Activated CD4-positive, alpha-beta memory T cell treated with anti-CD3 and anti-CD28 coated beads, Interleukin-2, amount 10 ng/mL, durations not matched to agents 7 days and 5 days (primary cell): ENCODE results near the gene SLC46A2. TPM values are rescaled to one million over a fixed set of nuclear protein-coding genes. Genes with fewer than 3 reads are reported as not detected.

ENCODE experiments used
- CTCF ChIA-PET: fragments of 350-600 bp; sonication (Branson Sonifier 250); formaldehyde crosslinking; loops from one replicate; lab custom pipeline; 2021; ENCODE audit warnings: antibody characterized with exemption, inconsistent platforms; lab: Charles Lee
- POLR2A ChIA-PET: fragments of 350-600 bp; sonication (Branson Sonifier 250); formaldehyde crosslinking; loops from one replicate; lab custom pipeline; 2021; ENCODE audit warnings: antibody characterized with exemption; lab: Charles Lee
- DNase-seq: peaks from one replicate; pipeline ENCODE4 v3.0.0-alpha.2; 2020
- H3K27ac Mint-ChIP-seq: one replicate; pipeline ENCODE4 v1.8.0; 2021; ENCODE audit warnings: mild to moderate bottlenecking, mixed read lengths
- H3K27me3 Mint-ChIP-seq: one replicate; pipeline ENCODE4 v1.8.0; 2021; ENCODE audit warnings: mixed read lengths
- H3K36me3 Mint-ChIP-seq: one replicate; pipeline ENCODE4 v1.8.0; 2021; ENCODE audit warnings: low read depth, mixed read lengths
- H3K4me1 Mint-ChIP-seq: one replicate; pipeline ENCODE4 v1.8.0; 2021; ENCODE audit warnings: mixed read lengths
- H3K4me3 Mint-ChIP-seq: one replicate; pipeline ENCODE4 v1.8.0; 2021; ENCODE audit warnings: mild to moderate bottlenecking, mixed read lengths
- H3K9me3 Mint-ChIP-seq: one replicate; pipeline ENCODE4 v1.8.0; 2021; ENCODE audit warnings: mixed read lengths
- total RNA-seq, 2 experiments: library from RNA; stranded (reverse); gene quantifications; one replicate each; pipeline ENCODE4 v1.2.3, GENCODE V29; 2021

Gene SLC46A2
- total RNA-seq, 2 experiments from 2014 or later, result not detected

DNA sequence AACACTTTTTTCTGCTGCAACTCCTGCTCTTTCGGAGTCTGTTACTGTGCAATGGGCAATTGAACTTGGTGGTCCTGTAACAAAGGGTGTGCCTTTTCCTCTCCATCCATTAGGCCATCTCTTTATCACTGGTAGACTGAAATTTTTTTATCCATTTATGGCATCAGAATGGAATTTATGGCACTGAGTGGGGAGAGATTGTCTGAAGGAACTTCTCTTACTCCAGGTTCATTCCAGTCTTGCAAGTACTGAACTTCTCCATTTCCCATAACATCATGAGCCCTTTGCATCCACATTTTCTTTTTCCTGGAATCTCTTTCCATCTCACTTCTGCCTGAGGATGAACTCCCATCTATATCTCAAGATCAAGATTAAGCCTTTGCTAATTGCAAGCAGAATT, 10.0 kb downstream of the SLC46A2 start:
- no peaks in the 10 kb centered on the region for H3K27me3 Mint-ChIP-seq
- no peak for DNase-seq
- peaks cover 7% of the 10 kb centered on the region for H3K36me3 Mint-ChIP-seq
- H3K4me3 Mint-ChIP-seq, result no peak overlapping the region
- CTCF ChIA-PET, result no interaction called here
- POLR2A ChIA-PET, result no interaction called here
- H3K27ac Mint-ChIP-seq, result no peak overlapping the region
- no peaks in the 10 kb centered on the region for H3K4me1 Mint-ChIP-seq
- H3K9me3 Mint-ChIP-seq, result no peaks in the 10 kb centered on the region

DNA sequence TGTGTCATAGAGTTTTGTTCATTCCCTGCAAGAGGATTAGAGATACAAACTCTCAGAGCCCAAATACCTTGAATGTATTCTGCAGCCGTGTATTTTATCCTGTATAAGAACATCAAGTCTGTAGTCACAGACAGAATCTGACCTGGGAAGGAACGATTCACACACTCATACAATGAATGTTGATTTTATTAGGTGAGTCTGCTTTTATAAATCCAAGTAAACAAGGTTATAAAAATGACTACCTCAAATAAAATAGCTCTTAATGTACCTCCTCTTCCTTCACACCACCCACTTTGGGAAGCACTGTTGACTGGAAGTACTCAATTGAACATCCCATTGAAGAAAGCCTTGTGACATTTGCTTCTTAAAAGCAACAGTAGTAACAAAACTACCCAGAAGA, 11.9 kb downstream of the SLC46A2 start:
- Mint-ChIP-seq H3K36me3 (peaks cover 7% of the 10 kb centered on the region), H3K4me1 (no peaks in the 10 kb centered on the region), H3K27ac (no peak overlapping the region), H3K27me3 (no peaks in the 10 kb centered on the region), H3K9me3 (no peaks in the 10 kb centered on the region), H3K4me3 (no peak overlapping the region)
- ChIA-PET POLR2A (no interaction called here), CTCF (interaction anchor here (1.1 kb wide), 1 partner anchor 24 kb away, joined by 5 read pairs; no protein-coding TSS in a partner anchor)
- no peak for DNase-seq

DNA sequence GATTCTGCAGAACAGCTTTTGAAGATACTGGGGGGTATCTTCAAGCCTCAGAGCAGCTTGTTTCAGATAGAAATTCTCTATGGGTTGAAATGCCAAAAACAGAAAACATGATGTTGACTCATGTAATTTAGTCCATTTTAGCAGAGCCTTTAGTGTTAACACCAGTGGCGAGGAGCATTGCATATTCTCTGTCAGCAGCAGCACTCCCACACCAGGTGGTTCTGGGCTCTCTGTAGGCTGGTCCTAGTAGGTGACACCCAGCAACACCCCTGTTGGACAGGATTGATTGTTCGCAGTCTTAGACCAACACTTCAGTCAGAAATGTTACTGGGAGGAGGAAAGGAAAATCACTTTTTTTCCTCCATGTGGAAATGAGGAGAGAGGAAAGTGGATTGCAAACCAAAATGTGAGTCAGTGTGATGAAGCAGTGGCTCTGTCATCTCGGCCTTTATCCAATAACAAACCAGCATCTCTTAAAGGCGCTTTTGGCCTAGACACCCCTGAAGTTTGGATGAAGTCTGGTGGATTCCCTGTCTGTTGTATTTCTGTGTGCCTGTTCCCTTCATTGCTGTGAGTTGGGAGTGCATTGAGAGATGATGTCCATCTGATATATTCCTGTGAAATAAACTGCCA, 16.8 kb downstream of the SLC46A2 start:
- H3K27ac Mint-ChIP-seq, result no peak overlapping the region
- DNase-seq, result no peak
- ChIA-PET POLR2A (no interaction called here), CTCF (no interaction called here)
- no peak overlapping the region for H3K4me3 Mint-ChIP-seq
- peaks cover 7% of the 10 kb centered on the region for H3K36me3 Mint-ChIP-seq
- no peaks in the 10 kb centered on the region for H3K9me3 Mint-ChIP-seq
- H3K4me1 Mint-ChIP-seq, result no peaks in the 10 kb centered on the region
- no peaks in the 10 kb centered on the region for H3K27me3 Mint-ChIP-seq

DNA sequence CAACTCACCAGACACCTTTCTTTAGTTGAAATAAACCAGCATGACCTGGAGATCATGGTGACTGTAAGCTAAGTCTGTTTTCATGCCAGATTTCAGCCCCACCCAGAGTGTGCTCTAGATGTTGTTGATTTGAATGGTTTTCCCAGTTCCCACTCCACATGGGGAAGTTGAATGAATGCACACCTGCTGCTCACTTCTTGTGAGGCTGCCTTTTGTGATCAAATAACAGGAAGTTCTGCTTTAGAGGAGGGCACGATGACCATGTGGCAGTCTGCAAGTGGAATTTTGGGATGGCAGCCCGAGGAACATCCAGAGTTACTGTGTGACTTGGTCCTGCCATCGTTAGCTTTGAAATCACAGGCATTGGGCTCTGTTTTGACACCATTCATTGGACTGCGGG, 18.7 kb downstream of the SLC46A2 start:
- CTCF ChIA-PET, result no interaction called here
- Mint-ChIP-seq H3K4me3 (no peak overlapping the region), H3K27me3 (no peaks in the 10 kb centered on the region), H3K4me1 (peaks cover 8% of the 10 kb centered on the region), H3K27ac (no peak overlapping the region), H3K36me3 (peaks cover 7% of the 10 kb centered on the region), H3K9me3 (no peaks in the 10 kb centered on the region)
- no peak for DNase-seq
- POLR2A ChIA-PET, result no interaction called here

DNA sequence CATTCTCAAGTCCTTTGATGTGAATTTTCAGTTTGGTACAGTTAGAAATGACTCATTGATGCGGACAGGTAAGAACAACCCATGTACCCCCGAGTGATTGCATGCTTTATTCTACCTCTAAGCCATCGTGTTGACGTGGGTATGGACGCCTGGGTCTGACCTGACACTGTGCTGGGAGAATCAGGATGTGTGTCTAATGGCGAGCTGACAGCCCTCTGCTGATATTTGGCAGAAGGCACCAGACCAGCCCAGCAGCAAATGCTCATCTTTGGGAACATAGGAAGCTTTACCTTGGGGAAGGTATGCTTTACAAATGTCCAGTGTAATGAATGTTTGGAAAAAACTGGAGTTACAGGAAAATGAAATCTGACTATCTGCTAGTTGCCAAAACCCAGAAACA, 20.1 kb downstream of the SLC46A2 start:
- ChIA-PET POLR2A (no interaction called here), CTCF (interaction anchor here (0.6 to 1.6 kb wide), 2 partner anchors 32 to 1051 kb away, joined by 5 read pairs; no protein-coding TSS in a partner anchor)
- H3K27ac Mint-ChIP-seq, result no peak overlapping the region
- peaks cover 8% of the 10 kb centered on the region for H3K4me1 Mint-ChIP-seq
- H3K9me3 Mint-ChIP-seq, result no peaks in the 10 kb centered on the region
- DNase-seq, result no peak
- no peak overlapping the region for H3K4me3 Mint-ChIP-seq
- no peaks in the 10 kb centered on the region for H3K27me3 Mint-ChIP-seq
- H3K36me3 Mint-ChIP-seq, result no peaks in the 10 kb centered on the region

DNA sequence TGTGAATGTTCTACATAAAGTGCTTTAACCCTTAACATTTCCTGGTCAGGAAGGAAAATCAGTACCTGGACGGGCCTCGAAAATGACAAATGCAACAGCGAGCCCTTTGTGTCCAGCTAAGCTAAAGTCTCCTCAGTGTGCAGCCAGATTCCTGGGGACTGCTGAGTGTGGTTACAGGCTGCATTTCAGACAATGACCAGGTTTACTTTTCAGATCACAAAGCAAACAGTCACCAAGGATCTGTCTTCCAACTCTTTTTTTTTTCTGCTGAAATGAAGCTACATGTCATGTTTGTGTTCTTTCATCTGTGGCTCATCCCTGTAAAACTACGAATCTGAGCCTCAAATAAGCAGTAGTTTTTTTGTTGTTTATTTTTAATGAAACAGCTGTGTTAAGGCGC, 20.8 kb downstream of the SLC46A2 start:
- H3K4me3 Mint-ChIP-seq, result no peak overlapping the region
- peaks cover 8% of the 10 kb centered on the region for H3K4me1 Mint-ChIP-seq
- H3K27me3 Mint-ChIP-seq, result no peaks in the 10 kb centered on the region
- POLR2A ChIA-PET, result no interaction called here
- no peaks in the 10 kb centered on the region for H3K36me3 Mint-ChIP-seq
- no peak overlapping the region for H3K27ac Mint-ChIP-seq
- CTCF ChIA-PET, result interaction anchor here (0.6 to 1.6 kb wide), 2 partner anchors 33 to 1051 kb away, joined by 5 read pairs; no protein-coding TSS in a partner anchor
- DNase-seq, result no peak
- H3K9me3 Mint-ChIP-seq, result no peaks in the 10 kb centered on the region

DNA sequence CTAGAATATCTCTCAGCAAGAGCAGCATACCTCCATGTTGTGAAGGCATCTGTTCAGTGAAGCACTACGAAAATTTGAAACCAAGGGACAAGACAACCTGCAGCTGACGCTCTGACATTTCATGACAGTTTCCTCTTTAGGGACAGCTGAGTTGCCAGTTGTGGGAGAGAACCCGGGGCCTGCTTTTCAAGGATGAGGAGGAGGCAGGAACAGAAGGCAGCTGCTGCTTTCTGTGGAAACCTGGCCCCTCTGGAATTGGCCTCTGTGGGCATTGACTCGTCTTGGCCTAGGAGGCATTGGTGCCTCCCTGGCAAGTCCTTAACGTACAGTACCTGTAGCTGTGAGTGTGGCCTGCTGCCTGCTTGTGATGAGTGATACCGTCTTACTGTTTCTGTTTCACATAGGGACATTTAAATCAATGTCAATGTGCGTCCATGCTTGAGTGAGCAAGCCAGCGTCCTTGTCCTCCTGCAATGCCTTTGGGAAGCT, 21.6 kb downstream of the SLC46A2 start:
- H3K9me3 Mint-ChIP-seq, result no peaks in the 10 kb centered on the region
- peaks cover 8% of the 10 kb centered on the region for H3K4me1 Mint-ChIP-seq
- no peak for DNase-seq
- H3K4me3 Mint-ChIP-seq, result no peak overlapping the region
- CTCF ChIA-PET, result interaction anchor here (1.6 kb wide), 1 partner anchor 34 kb away, joined by 5 read pairs; no protein-coding TSS in a partner anchor
- no peak overlapping the region for H3K27ac Mint-ChIP-seq
- no peaks in the 10 kb centered on the region for H3K27me3 Mint-ChIP-seq
- POLR2A ChIA-PET, result no interaction called here
- H3K36me3 Mint-ChIP-seq, result no peaks in the 10 kb centered on the region

DNA sequence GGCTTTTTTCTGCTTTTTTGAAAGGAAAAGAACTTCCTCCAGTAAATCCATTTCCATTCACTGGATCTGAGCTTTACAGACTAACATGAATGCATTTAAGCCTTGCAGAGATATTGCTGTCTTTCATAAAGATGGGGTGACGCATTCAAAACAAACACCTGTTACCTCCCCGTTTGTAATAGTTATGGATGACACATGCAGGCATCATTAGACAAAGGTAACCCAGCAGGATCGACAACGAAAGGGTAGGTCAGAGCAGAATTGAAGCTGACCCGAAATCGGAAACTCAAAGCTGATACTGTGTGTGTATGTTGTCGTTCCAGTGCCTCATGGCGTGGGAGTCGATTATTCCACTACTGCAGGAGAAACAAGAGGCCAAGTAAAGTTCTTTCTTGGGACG, 22.2 kb downstream of the SLC46A2 start:
- POLR2A ChIA-PET, result no interaction called here
- no peak overlapping the region for H3K4me3 Mint-ChIP-seq
- H3K36me3 Mint-ChIP-seq, result no peaks in the 10 kb centered on the region
- H3K9me3 Mint-ChIP-seq, result no peaks in the 10 kb centered on the region
- no peak for DNase-seq
- no peaks in the 10 kb centered on the region for H3K27me3 Mint-ChIP-seq
- H3K27ac Mint-ChIP-seq, result no peak overlapping the region
- CTCF ChIA-PET, result no interaction called here
- peaks cover 14% of the 10 kb centered on the region for H3K4me1 Mint-ChIP-seq

DNA sequence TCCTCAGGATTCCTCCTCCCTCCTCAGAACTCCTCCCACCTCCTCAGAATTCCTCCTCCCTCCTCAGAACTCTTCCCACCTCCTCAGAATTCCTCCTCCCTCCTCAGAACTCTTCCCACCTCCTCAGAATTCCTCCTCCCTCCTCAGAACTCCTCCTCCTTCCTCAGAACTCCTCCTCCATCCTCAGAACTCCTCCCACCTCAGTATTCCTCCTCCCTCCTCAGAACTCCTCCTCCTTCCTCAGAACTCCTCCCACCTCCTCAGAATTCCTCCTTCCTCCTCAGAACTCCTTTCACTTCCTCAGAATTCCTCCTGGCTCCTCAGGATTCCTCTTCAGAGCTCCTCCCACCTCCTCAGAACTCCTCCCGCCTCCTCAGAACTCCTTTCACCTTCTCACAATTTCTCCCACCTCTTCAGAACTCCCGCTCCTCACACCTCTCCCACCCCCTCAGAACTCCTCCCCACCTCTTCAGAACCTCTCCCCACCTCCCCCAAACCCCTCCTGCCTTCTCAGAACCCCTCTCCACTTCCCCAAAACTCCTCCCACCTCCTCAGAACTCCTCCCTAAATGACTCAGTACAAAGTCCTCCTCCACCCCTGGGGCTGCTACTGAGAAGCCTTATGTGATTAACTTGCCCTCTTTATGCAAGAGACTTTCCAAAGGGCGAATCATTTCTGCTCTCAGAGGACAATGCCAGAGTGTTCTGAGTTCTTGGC, 23.2 kb downstream of the SLC46A2 start:
- Mint-ChIP-seq H3K4me1 (peaks cover 15% of the 10 kb centered on the region), H3K4me3 (no peak overlapping the region), H3K27ac (no peak overlapping the region), H3K36me3 (no peaks in the 10 kb centered on the region), H3K9me3 (no peaks in the 10 kb centered on the region), H3K27me3 (no peaks in the 10 kb centered on the region)
- ChIA-PET POLR2A (no interaction called here), CTCF (no interaction called here)
- DNase-seq, result no peak

DNA sequence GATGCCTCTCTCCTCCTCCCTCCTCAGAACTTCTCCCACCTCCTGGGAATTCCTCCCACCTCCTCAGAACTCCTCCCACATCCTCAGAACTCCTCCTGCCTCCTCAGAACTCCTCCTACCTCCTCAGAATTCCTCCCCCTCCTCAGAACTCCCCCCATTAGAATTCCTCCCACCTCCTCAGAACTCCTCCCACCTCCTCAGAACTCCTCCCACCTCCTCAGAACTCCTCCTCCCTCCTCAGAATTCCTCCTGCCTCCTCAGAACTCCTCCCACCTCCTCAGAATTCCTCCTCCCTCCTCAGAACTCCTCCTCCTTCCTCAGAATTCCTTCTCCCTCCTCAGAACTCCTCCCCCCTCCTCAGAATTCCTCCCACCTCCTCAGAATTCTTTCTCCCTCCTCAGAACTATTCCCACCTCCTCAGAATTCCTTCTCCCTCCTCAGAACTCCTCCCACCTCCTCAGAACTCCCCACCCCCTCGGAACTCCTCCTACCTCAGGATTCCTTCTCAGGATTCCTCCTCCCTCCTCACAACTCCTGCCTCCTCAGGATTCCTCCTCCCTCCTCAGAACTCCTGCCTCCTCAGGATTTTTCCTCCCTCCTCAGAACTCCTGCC, 23.9 kb downstream of the SLC46A2 start:
- H3K4me3 Mint-ChIP-seq, result no peak overlapping the region
- DNase-seq, result no peak
- H3K27ac Mint-ChIP-seq, result no peak overlapping the region
- CTCF ChIA-PET, result no interaction called here
- POLR2A ChIA-PET, result no interaction called here
- no peaks in the 10 kb centered on the region for H3K27me3 Mint-ChIP-seq
- H3K36me3 Mint-ChIP-seq, result no peaks in the 10 kb centered on the region
- H3K4me1 Mint-ChIP-seq, result peaks cover 15% of the 10 kb centered on the region
- H3K9me3 Mint-ChIP-seq, result no peaks in the 10 kb centered on the region

DNA sequence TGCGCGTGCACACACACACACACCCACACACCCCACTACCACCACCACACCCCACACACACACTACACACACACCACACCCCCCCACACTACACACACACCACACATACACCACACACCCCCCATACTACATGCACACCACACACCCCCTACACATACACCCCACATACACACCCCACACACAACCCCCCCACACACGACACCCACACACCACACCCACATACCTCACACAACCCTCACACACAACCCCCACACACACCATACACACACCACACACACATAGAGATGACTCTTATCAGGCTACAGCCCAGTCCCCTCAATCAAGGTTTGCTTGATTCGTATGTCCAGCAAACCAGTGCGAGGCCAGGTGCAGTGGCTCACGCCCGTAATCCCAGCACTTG, 25.7 kb downstream of the SLC46A2 start:
- Mint-ChIP-seq H3K9me3 (no peaks in the 10 kb centered on the region), H3K4me3 (no peak overlapping the region), H3K36me3 (no peaks in the 10 kb centered on the region), H3K27ac (no peak overlapping the region), H3K4me1 (peaks cover 15% of the 10 kb centered on the region), H3K27me3 (no peaks in the 10 kb centered on the region)
- CTCF ChIA-PET, result no interaction called here
- POLR2A ChIA-PET, result no interaction called here
- no peak for DNase-seq

DNA sequence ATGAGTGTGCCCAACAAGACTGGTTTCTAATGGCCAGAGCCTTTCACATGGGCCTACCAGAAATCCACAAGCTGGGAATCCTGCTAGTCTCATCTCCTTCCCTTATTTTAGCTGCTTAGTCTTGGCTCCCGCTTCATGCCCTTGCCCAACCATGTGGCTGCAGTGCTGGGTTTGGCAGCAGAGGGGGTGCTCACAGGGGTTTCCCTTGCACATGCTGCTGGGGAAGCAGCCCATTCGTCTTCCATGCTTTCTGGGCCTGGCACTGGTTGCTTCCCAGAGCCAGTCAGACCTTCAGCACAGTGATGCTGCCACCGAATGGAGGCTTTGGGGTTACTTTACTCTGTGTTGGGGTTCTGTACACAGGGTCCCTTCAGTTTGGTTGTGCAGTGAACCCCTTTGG, 26.3 kb downstream of the SLC46A2 start:
- H3K27me3 Mint-ChIP-seq, result no peaks in the 10 kb centered on the region
- peaks cover 15% of the 10 kb centered on the region for H3K4me1 Mint-ChIP-seq
- no peaks in the 10 kb centered on the region for H3K9me3 Mint-ChIP-seq
- no peak for DNase-seq
- ChIA-PET CTCF (interaction anchor here (1.6 kb wide), 1 partner anchor 38 kb away, joined by 5 read pairs; no protein-coding TSS in a partner anchor), POLR2A (no interaction called here)
- H3K27ac Mint-ChIP-seq, result no peak overlapping the region
- no peak overlapping the region for H3K4me3 Mint-ChIP-seq
- no peaks in the 10 kb centered on the region for H3K36me3 Mint-ChIP-seq

DNA sequence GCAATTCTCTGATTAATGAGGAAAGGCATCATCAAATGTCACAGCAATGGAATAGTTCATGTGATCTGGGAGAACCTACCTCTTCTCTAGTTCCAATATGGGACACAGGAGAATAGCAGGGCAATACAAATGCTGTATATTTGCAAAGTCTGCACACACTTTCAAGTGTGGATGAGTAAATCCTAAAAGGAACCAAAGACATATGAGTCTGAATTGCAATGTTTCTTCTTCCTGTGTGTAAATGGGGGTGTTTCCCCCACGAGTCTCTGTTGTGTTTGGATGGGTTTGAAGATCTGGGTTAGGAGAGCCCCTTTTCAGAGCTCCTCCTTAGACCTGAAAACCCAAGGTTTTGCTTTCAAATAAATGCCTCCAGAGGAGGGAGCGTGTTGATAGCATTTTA, 26.9 kb downstream of the SLC46A2 start:
- no peak overlapping the region for H3K4me3 Mint-ChIP-seq
- no peaks in the 10 kb centered on the region for H3K27me3 Mint-ChIP-seq
- H3K9me3 Mint-ChIP-seq, result no peaks in the 10 kb centered on the region
- H3K36me3 Mint-ChIP-seq, result no peaks in the 10 kb centered on the region
- POLR2A ChIA-PET, result no interaction called here
- H3K4me1 Mint-ChIP-seq, result peaks cover 15% of the 10 kb centered on the region
- no peak overlapping the region for H3K27ac Mint-ChIP-seq
- no peak for DNase-seq
- CTCF ChIA-PET, result interaction anchor here (1.6 kb wide), 1 partner anchor 39 kb away, joined by 5 read pairs; no protein-coding TSS in a partner anchor
